HS-27A (cell line): ENCODE measurements around the gene PON3.

Experiments used
- DNase-seq: peaks from one replicate; pipeline ENCODE4 v3.0.0-alpha.2; 2012; ENCODE audit warnings: low read depth, missing footprints

The PON3 gene

GRCh38 chr7:95396136-95397032, at the start of gene PON3:
Gene PON3 (minus strand): TSS chr7:95396375. CDS start chr7:95396350, 25 bp downstream.
- DNase-seq: no peak

GRCh38 chr7:95444796-95445195, 48.6 kb upstream of the PON3 start:
- no peak for DNase-seq

- DNase-seq: no peak
Observed at GRCh38 chr7:95441042-95441823, 45.1 kb upstream of the PON3 start.

- DNase-seq: no peak
Observed at GRCh38 chr7:95440394-95441038, 44.3 kb upstream of the PON3 start.

GRCh38 chr7:95436407-95436806, 40.2 kb upstream of the PON3 start:
- DNase-seq: no peak

GRCh38 chr7:95435422-95435780, 39.2 kb upstream of the PON3 start:
- no peak for DNase-seq

GRCh38 chr7:95434557-95435421, 38.6 kb upstream of the PON3 start, which contains the start of gene PON2:
Gene PON2 (minus strand): TSS chr7:95435028. CDS start chr7:95434951, 77 bp downstream.
- peak; percentile 29 for DNase-seq

GRCh38 chr7:95433952-95434556, 37.9 kb upstream of the PON3 start:
- no peak for DNase-seq

GRCh38 chr7:95433129-95433528, 37.0 kb upstream of the PON3 start:
- no peak for DNase-seq

- DNase-seq: no peak
Observed at GRCh38 chr7:95432606-95433005, 36.4 kb upstream of the PON3 start.

GRCh38 chr7:95430864-95431263, 34.7 kb upstream of the PON3 start:
- no peak for DNase-seq

- no peak for DNase-seq
Observed at GRCh38 chr7:95429241-95429990, 33.2 kb upstream of the PON3 start.

GRCh38 chr7:95427914-95428516, 31.8 kb upstream of the PON3 start:
- DNase-seq: no peak

GRCh38 chr7:95427166-95427565, 31.0 kb upstream of the PON3 start:
- no peak for DNase-seq

- DNase-seq: no peak
Observed at GRCh38 chr7:95425694-95426093, 29.5 kb upstream of the PON3 start.

- DNase-seq: no peak
Observed at GRCh38 chr7:95424716-95425115, 28.5 kb upstream of the PON3 start.

- no peak for DNase-seq
Observed at GRCh38 chr7:95421847-95422444, 25.8 kb upstream of the PON3 start.

GRCh38 chr7:95421000-95421846, 25.0 kb upstream of the PON3 start:
- DNase-seq: no peak

- no peak for DNase-seq
Observed at GRCh38 chr7:95412075-95412474, 15.9 kb upstream of the PON3 start.
